ENCODE data around the gene HDAC4.

- TF ChIP-seq, protein P1, sequence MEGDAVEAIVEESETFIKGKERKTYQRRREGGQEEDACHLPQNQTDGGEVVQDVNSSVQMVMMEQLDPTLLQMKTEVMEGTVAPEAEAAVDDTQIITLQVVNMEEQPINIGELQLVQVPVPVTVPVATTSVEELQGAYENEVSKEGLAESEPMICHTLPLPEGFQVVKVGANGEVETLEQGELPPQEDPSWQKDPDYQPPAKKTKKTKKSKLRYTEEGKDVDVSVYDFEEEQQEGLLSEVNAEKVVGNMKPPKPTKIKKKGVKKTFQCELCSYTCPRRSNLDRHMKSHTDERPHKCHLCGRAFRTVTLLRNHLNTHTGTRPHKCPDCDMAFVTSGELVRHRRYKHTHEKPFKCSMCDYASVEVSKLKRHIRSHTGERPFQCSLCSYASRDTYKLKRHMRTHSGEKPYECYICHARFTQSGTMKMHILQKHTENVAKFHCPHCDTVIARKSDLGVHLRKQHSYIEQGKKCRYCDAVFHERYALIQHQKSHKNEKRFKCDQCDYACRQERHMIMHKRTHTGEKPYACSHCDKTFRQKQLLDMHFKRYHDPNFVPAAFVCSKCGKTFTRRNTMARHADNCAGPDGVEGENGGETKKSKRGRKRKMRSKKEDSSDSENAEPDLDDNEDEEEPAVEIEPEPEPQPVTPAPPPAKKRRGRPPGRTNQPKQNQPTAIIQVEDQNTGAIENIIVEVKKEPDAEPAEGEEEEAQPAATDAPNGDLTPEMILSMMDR (IDR thresholded peaks at IDR 0.05) = no peak
- no peak for TF ChIP-seq POLR2A (IDR thresholded peaks at IDR 0.05)
- TF ChIP-seq POLR2AphosphoS5 (IDR thresholded peaks at IDR 0.05) = no peak
- TF ChIP-seq EP300 (IDR thresholded peaks at IDR 0.05) = no peak
Observed at GRCh38 chr2:239200646-239201530, 199.9 kb downstream of the HDAC4 start.

Data from stomach (tissue), 4 donors.